Caco-2 (cell line): ENCODE results near the gene PLEKHA5. TPM values are rescaled to one million over a fixed set of nuclear protein-coding genes. Genes with fewer than 3 reads are reported as not detected.
"Not testable (repeated sequence)": the region's sequence is repeated elsewhere in the genome, so short reads cannot be mapped to it uniquely, and the experiment has no call there.

Experiments used
- BruUV-seq: library from RNA; stranded (reverse); fragments of 400-500 nt; replicated peaks from 2 replicates; lab custom pipeline; 2021; lab: Mats Ljungman, UMichigan
- CTCF ChIA-PET: fragments of 300-600 bp; sonication (Branson Sonifier 250); formaldehyde crosslinking; loops from one replicate; lab custom pipeline; 2022; ENCODE audit warnings: antibody characterized with exemption; lab: Charles Lee
- POLR2A ChIA-PET: fragments of 300-600 bp; sonication (Branson Sonifier 250); formaldehyde crosslinking; loops from one replicate; lab custom pipeline; 2022; ENCODE audit warnings: antibody characterized with exemption; lab: Charles Lee
- DNase-seq, 2 experiments: peaks; one replicate each; pipeline versions ENCODE4 v3.0.0 to v3.0.0-alpha.2; 2020 to 2022
- H3K27me3 ChIP-seq: replicated peaks from 2 replicates; pipeline ENCODE4 v1.6.0; 2011; ENCODE audit warnings: low read length; ENCODE audit not compliant: control insufficient read depth, insufficient read depth
- H3K36me3 ChIP-seq: 2 replicates; pipeline ENCODE4 v1.5.1; 2011; ENCODE audit warnings: low read length; ENCODE audit not compliant: control insufficient read depth, insufficient read depth
- H3K4me1 ChIP-seq: fragments of 250-450 bp; sonication (Bioruptor Pico); 2 replicates; pipeline ENCODE4 v1.5.1; 2020; ENCODE audit warnings: mild to moderate bottlenecking
- H3K4me3 ChIP-seq: 2 replicates; pipeline ENCODE4 v1.5.1; 2011; ENCODE audit warnings: low read depth, mild to moderate bottlenecking, control low read depth, low read length
- H3K9me3 ChIP-seq: fragments of 250-450 bp; sonication (Bioruptor Pico); 2 replicates; pipeline ENCODE4 v1.5.1; 2020; ENCODE audit warnings: mild to moderate bottlenecking, moderate library complexity
- H3K27ac Mint-ChIP-seq: one replicate; pipeline ENCODE4 v1.8.0; 2022; ENCODE audit warnings: mixed read lengths; ENCODE audit not compliant: unreplicated experiment
- H3K27me3 Mint-ChIP-seq: one replicate; pipeline ENCODE4 v1.8.0; 2022; ENCODE audit warnings: mixed read lengths; ENCODE audit not compliant: insufficient read depth, unreplicated experiment
- H3K36me3 Mint-ChIP-seq: one replicate; pipeline ENCODE4 v1.8.0; 2022; ENCODE audit warnings: mild to moderate bottlenecking, mixed read lengths; ENCODE audit not compliant: insufficient read depth, unreplicated experiment
- H3K4me1 Mint-ChIP-seq: one replicate; pipeline ENCODE4 v1.8.0; 2022; ENCODE audit warnings: low read depth, mixed read lengths; ENCODE audit not compliant: unreplicated experiment
- H3K4me3 Mint-ChIP-seq: one replicate; pipeline ENCODE4 v1.8.0; 2022; ENCODE audit warnings: mild to moderate bottlenecking, moderate library complexity, mixed read lengths; ENCODE audit not compliant: unreplicated experiment
- H3K9me3 Mint-ChIP-seq: one replicate; pipeline ENCODE4 v1.8.0; 2022; ENCODE audit warnings: mixed read lengths; ENCODE audit not compliant: unreplicated experiment
- intact Hi-C: fragments of 100-400 bp; cut with micrococcal nuclease; formaldehyde crosslinking; loops from one replicate; pipeline ENCODE4 v1.10.0; 2022; ENCODE audit not compliant: unreplicated experiment
- total RNA-seq: library from RNA; stranded (reverse); gene quantifications from 2 replicates; pipeline ENCODE4 v1.2.3, GENCODE V29; 2022
- TF ChIP-seq, protein P1 (sequence below), 2 experiments: fragments of 200-600 bp in 1 of 2; IDR thresholded peaks; 1 replicate in 1 of 2; 2 replicates in 1 of 2; pipeline versions ENCODE4 v1.5.1 to v1.8.0; 2011 to 2022; ENCODE audit warnings: antibody characterized with exemption in 1 of 2, control low read depth in 1 of 2, inconsistent platforms in 1 of 2, low read depth in 1 of 2, low read length in 1 of 2, mild to moderate bottlenecking in 1 of 2, moderate library complexity in 1 of 2; ENCODE audit not compliant: insufficient read depth in 1 of 2, severe bottlenecking in 1 of 2, unreplicated experiment in 1 of 2

PLEKHA5 gene
- total RNA-seq, 1 experiment from 2014 or later = 69.1 TPM

DNA sequence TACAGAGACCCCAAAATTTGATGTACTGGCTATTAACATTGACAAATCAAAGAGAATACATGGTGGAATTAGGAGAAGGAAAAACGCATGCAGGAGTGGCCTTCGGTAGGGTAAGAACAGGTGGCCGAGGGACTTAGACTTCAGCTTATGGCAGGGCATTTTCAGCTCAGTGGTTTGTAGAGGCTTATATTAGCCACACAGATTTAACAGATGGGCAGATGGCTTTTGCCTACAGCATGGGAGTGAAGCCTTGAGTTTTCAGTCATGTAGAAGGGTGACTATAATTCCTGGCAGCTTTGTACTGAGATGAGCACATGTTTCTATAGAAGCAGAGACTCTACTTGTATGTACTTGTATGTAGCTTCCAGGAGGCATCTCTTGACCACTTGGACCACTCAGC is 40.9 kb upstream of the PLEKHA5 start:
- ChIA-PET CTCF (no interaction called here), POLR2A (no interaction called here)
- Mint-ChIP-seq H3K27me3 (no peaks in the 10 kb centered on the region), H3K36me3 (no peaks in the 10 kb centered on the region), H3K4me3 (no peak overlapping the region), H3K4me1 (peaks cover 13% of the 10 kb centered on the region), H3K9me3 (peaks cover 7% of the 10 kb centered on the region), H3K27ac (no peak overlapping the region)
- intact Hi-C loops = no loop called here
- Histone ChIP-seq H3K4me1 (no peaks in the 10 kb centered on the region), H3K27me3 (no peaks in the 10 kb centered on the region), H3K36me3 (no peaks in the 10 kb centered on the region), H3K4me3 (no peak overlapping the region), H3K9me3 (peaks cover 10% of the 10 kb centered on the region; the same call in 1 of the 2 replicates)
- TF ChIP-seq, protein P1, sequence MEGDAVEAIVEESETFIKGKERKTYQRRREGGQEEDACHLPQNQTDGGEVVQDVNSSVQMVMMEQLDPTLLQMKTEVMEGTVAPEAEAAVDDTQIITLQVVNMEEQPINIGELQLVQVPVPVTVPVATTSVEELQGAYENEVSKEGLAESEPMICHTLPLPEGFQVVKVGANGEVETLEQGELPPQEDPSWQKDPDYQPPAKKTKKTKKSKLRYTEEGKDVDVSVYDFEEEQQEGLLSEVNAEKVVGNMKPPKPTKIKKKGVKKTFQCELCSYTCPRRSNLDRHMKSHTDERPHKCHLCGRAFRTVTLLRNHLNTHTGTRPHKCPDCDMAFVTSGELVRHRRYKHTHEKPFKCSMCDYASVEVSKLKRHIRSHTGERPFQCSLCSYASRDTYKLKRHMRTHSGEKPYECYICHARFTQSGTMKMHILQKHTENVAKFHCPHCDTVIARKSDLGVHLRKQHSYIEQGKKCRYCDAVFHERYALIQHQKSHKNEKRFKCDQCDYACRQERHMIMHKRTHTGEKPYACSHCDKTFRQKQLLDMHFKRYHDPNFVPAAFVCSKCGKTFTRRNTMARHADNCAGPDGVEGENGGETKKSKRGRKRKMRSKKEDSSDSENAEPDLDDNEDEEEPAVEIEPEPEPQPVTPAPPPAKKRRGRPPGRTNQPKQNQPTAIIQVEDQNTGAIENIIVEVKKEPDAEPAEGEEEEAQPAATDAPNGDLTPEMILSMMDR (IDR thresholded peaks at IDR 0.05; ENCODE audit: insufficient read depth in 1 of 2, low read depth in 1 of 2, low read length in 1 of 2, severe bottlenecking in 1 of 2, unreplicated experiment in 1 of 2) = no peak
- no TSS peak for BruUV-seq
- no peak for DNase-seq

DNA sequence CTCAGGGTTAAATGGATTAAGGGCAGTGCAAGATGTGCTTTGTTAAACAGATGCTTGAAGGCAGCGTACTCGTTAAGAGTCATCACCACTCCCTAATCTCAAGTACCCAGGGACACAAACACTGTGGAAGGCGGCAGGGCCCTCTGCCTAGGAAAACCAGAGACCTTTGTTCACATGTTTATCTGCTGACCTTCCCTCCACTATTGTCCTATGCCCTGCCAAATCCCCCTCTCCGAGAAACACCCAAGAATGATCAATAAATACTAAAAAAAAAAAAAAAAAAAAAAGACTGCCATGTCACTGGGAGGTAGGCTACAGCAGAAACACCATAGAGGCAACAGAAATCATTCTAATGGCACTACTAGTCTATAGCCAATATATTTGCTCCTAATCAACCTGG is 37.1 kb upstream of the PLEKHA5 start:
- H3K27me3 Mint-ChIP-seq, H3K36me3 ChIP-seq, BruUV-seq, H3K36me3 Mint-ChIP-seq, H3K9me3 ChIP-seq, CTCF ChIA-PET, POLR2A ChIA-PET, H3K4me3 ChIP-seq, DNase-seq, H3K27me3 ChIP-seq, intact Hi-C loops, H3K4me3 Mint-ChIP-seq: not testable (repeated sequence)
- peaks cover 28% of the 10 kb centered on the region for H3K4me1 Mint-ChIP-seq
- peaks cover 19% of the 10 kb centered on the region for H3K4me1 ChIP-seq
- peaks cover 10% of the 10 kb centered on the region for H3K9me3 Mint-ChIP-seq
- peak overlapping the region; percentile 0 for H3K27ac Mint-ChIP-seq

DNA sequence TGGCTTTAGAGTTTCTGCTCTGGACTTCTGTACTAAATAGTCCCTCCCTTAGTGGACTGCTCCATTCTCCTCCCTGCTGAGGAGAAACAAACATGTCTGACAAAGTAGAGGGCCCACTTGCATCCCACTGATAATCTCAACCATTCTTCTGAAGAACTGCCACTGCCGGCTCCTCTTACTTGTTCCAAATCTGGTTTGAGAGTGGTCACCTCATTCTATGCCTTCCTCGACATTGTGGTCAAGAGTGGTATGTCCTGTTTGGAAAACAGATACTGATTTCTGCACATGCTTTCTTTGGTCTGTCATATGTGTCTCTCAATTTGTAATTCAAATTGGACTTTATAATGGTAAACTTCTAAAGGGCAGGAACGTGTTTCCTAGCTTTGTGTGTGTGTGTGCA is 36.3 kb upstream of the PLEKHA5 start:
- H3K9me3 Mint-ChIP-seq = peaks cover 10% of the 10 kb centered on the region
- H3K27me3 ChIP-seq = no peaks in the 10 kb centered on the region
- 0 out of 2 replicates have a peak, but pooled peaks cover 5% of the 10 kb centered on the region for H3K9me3 ChIP-seq
- H3K36me3 Mint-ChIP-seq = no peaks in the 10 kb centered on the region
- POLR2A ChIA-PET = no interaction called here
- H3K27ac Mint-ChIP-seq = no peak overlapping the region
- no TSS peak for BruUV-seq
- TF ChIP-seq, protein P1 (IDR thresholded peaks at IDR 0.05; ENCODE audit: insufficient read depth in 1 of 2, low read depth in 1 of 2, low read length in 1 of 2, severe bottlenecking in 1 of 2, unreplicated experiment in 1 of 2) = no peak
- CTCF ChIA-PET = no interaction called here
- DNase-seq = no peak
- H3K4me3 Mint-ChIP-seq = no peak overlapping the region
- intact Hi-C loops = no loop called here
- H3K4me1 ChIP-seq = peaks cover 23% of the 10 kb centered on the region
- H3K4me3 ChIP-seq = no peak overlapping the region
- no peaks in the 10 kb centered on the region for H3K27me3 Mint-ChIP-seq
- H3K36me3 ChIP-seq = no peaks in the 10 kb centered on the region
- H3K4me1 Mint-ChIP-seq = peaks cover 22% of the 10 kb centered on the region

DNA sequence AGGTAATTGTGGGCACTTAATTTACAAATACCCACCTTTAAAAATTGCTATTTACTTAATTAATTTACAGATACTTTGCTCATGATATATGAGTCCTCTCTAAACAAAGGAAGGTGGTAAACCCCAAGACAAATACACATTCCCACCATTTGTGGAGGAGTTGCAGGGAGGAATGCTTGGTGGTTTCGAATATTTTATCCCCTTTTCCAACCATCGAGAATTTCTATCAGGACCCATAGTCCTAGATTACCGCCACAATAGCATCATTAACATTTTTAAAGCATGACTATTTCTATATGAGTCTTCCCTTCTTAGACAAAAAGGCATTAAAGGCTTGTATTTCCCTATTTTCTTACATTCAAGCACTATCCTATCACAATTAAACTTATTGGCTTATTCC is 34.2 kb upstream of the PLEKHA5 start:
- TF ChIP-seq, protein P1 (IDR thresholded peaks at IDR 0.05; ENCODE audit: insufficient read depth in 1 of 2, low read depth in 1 of 2, low read length in 1 of 2, severe bottlenecking in 1 of 2, unreplicated experiment in 1 of 2) = no peak
- 0 out of 2 replicates have a peak, but pooled peaks cover 5% of the 10 kb centered on the region for H3K9me3 ChIP-seq
- Mint-ChIP-seq H3K4me3 (no peak overlapping the region), H3K27me3 (no peaks in the 10 kb centered on the region), H3K36me3 (no peaks in the 10 kb centered on the region), H3K27ac (peak overlapping the region; percentile 47), H3K4me1 (peaks cover 22% of the 10 kb centered on the region), H3K9me3 (peaks cover 10% of the 10 kb centered on the region)
- no peak overlapping the region for H3K4me3 ChIP-seq
- POLR2A ChIA-PET = no interaction called here
- no peaks in the 10 kb centered on the region for H3K27me3 ChIP-seq
- CTCF ChIA-PET = no interaction called here
- intact Hi-C loops = no loop called here
- no peak for DNase-seq
- no TSS peak for BruUV-seq
- peaks cover 23% of the 10 kb centered on the region for H3K4me1 ChIP-seq
- H3K36me3 ChIP-seq = no peaks in the 10 kb centered on the region
